GM13976 (cell line): ENCODE data around the gene SNCAIP.
A peak's percentile ranks its signal among the peaks of the same experiment; 100 is the strongest.

Experiments
- DNase-seq: peaks from one replicate; pipeline ENCODE4 v3.0.0; 2012; ENCODE audit warnings: low spot score
- CTCF ChIP-seq: IDR thresholded peaks from 2 replicates; pipeline ENCODE4 v1.5.1; 2012; ENCODE audit warnings: borderline replicate concordance, mild to moderate bottlenecking; ENCODE audit not compliant: insufficient read depth; ENCODE audit errors: extremely low read depth, missing control alignments, control extremely low read depth
- in situ Hi-C: fragments of 300-500 bp; cut with MboI; formaldehyde crosslinking; loops from one replicate; pipeline ENCODE4 v1.12.0; 2022; ENCODE audit warnings: low sequenced_read_pairs, mixed read lengths, inconsistent platforms; ENCODE audit not compliant: unreplicated experiment

The SNCAIP gene

GRCh38 chr5:122439645-122440044, 127.6 kb downstream of the SNCAIP start:
- TF ChIP-seq CTCF, result no peak

GRCh38 chr5:122442938-122443337, 130.9 kb downstream of the SNCAIP start:
- TF ChIP-seq CTCF, result no peak
- in situ Hi-C loops, result no loop called here
- DNase-seq, result peak; percentile 27

More at GRCh38 chr5:122439645-122440044, 127.6 kb downstream of the SNCAIP start:
- in situ Hi-C loops, result no loop called here
- no peak for DNase-seq

GRCh38 chr5:122444411-122444810, 132.4 kb downstream of the SNCAIP start:
- in situ Hi-C loops, result no loop called here
- no peak for TF ChIP-seq CTCF
- no peak for DNase-seq

GRCh38 chr5:122445070-122445469, 133.0 kb downstream of the SNCAIP start:
- no peak for DNase-seq
- in situ Hi-C loops, result no loop called here
- no peak for TF ChIP-seq CTCF

GRCh38 chr5:122447072-122447471, 135.0 kb downstream of the SNCAIP start:
- TF ChIP-seq CTCF, result no peak
- no peak for DNase-seq
- in situ Hi-C loops, result no loop called here

- DNase-seq, result no peak
- no peak for TF ChIP-seq CTCF
- in situ Hi-C loops, result no loop called here
These were observed 135.8 kb downstream of the SNCAIP start for GRCh38 chr5:122447879-122448278.

- DNase-seq, result no peak
- no peak for TF ChIP-seq CTCF
- in situ Hi-C loops, result no loop called here
These were observed 142.5 kb downstream of the SNCAIP start for GRCh38 chr5:122454541-122454940.
